NCI-H2107 (cell line): ENCODE data around the gene DESI1.
"Not testable (repeated sequence)": the region's sequence is repeated elsewhere in the genome, so short reads cannot be mapped to it uniquely, and the experiment has no call there.

Experiments
- DNase-seq: peaks from one replicate; lab custom pipeline; 2025; lab: John Stamatoyannopoulos, UW

DESI1 gene

GRCh38 chr22:41620589-41621098, at the start of gene DESI1:
Gene DESI1, minus strand, starts transcription at chr22:41621043. Its CDS starts 204 bp downstream, at chr22:41620839.
- no peak for DNase-seq

DNA sequence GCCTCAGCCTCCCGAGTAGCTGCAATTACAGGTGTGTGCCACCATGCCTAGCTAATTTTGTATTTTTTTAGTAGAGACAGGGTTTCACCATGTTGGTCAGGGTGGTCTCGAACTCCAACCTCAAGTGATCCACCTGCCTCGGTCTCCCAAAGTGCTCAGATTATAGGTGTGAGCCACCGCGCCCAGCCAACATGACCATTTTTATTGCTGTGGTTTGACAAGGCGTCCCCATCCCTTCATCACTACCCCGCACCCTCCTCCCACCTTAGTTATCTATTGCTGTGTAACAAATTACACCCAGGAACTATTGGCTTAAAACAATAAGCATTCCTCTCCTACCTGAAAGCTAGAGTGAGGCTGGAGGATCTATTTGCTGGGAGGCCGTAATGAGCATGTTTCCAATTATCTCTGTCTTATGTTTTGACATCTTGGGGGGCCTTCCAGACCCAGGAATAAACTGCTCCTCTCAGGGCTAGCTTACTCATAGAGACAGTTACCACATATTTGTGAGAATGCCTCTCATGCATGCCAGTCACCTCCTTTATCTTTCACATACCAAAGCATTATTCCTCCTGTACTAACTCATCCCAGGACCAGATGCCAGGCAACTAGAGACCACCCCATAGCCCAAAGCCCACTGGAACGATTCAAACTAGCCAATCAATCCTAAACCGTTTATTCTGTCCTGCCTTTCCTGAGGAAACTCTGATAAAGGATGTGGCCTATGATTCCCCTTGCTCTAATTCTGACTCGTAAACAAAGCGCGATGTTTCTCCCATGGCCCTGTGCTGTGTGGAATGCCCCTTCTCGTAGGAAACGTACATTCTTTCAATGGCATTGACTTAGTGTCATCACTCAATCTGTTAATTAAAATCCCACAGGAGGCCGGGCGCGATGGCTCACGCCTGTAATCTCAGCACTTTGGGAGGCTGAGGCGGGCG, 48.4 kb upstream of the DESI1 start:
- DNase-seq: no peak

DNA sequence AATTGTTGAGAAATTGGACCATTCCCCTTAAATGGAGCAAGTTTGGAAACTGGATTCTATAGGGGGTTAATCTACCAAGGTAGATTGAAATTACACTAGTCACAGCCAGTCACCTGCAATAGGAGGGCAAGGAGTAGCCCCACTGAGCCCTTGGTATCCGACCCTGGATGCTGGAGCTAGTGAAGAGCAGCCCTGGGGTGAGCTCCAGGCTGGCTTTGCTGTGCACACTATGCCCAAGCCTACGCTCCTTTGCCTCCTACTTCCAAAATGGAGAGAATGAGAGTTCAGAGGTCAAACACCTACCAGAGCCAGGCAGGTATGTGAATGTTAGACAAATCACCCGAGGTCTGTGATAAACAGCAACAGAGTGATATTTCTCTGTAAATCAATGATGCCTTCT, 44.1 kb upstream of the DESI1 start:
- DNase-seq: no peak

DNA sequence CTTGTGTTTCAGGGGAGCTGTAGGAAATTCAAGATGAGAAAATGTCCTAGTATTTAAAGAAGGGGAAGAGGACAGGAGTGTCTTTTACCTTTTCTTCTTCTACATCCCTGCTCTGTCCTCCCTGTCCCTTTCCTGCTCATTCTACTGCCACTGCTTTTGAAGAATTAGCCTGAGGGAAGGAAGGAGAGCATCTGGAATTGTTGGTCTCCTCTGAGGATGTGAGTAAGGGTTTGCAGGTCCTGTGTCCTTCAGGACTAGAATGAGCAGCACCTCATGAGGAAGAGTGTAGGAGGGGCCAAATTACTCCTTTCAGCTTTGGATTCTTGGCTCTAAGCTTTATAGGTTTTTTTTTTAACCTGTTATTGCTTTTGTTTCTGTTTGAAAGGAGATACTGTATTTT, 43.6 kb upstream of the DESI1 start:
- DNase-seq: no peak

GRCh38 chr22:41663594-41663993, 42.8 kb upstream of the DESI1 start:
- DNase-seq: not testable (repeated sequence)

DNA sequence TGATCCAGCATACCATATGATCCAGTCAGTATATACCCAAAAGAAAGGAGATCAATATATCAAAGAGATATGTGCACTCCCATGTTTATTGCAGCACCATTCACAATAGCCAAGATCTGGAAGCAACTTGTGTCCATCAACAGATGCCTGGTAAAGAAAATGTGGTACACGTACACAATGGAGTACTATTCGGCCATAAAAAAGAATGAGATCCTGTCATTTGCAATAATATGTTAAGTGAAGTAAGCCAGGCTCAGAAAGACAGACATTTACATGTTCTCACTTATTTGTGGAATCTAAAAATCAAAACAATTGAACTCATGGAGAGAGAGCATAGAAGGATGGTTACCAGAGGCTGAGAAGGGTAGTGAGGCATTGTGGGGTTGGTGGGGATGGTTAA, 40.9 kb upstream of the DESI1 start:
- no peak for DNase-seq

GRCh38 chr22:41661088-41661487, 40.2 kb upstream of the DESI1 start:
- no peak for DNase-seq

DNA sequence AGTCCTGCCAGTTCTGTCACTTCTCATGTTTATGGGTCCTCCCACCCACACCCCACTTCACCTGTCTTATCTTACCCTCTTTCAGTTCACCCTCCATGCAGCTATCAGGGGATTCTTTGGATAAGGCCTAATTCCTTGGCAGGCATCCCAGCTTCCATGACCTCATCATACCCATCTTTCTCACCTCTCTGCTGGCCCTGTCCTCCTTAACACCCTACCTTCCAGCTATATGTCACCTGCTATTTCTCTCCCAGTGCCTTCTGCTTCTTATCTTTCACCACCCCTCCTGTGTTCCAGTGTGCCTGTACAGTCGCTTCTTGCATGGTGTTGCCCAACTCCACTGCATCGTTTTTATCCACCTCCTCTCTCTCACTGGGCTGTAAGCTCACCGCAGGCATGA, 39.6 kb upstream of the DESI1 start:
- no peak for DNase-seq

- DNase-seq: no peak
Observed at GRCh38 chr22:41659941-41660340, 39.1 kb upstream of the DESI1 start.

DNA sequence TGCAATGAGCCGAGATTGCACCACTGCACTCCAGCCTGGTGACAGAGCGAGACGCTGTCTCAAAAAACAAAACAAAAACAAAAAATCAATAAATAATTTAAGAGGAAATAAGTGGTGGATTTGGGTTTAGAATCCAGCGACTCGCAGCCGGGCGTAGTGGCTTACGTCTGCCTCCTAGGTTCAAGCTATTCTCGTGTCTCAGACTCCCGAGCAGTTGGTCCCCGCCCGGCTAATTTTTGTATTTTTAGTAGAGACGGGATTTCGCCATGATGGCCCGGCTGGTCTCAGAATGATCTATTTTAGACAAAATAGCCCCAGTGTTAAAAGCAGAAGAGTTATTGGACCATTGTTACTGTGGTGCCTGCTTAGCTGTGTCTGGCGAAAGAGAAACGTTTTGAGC, 38.0 kb upstream of the DESI1 start:
- no peak for DNase-seq

- no peak for DNase-seq
Observed at GRCh38 chr22:41657709-41658108, 36.9 kb upstream of the DESI1 start.

DNA sequence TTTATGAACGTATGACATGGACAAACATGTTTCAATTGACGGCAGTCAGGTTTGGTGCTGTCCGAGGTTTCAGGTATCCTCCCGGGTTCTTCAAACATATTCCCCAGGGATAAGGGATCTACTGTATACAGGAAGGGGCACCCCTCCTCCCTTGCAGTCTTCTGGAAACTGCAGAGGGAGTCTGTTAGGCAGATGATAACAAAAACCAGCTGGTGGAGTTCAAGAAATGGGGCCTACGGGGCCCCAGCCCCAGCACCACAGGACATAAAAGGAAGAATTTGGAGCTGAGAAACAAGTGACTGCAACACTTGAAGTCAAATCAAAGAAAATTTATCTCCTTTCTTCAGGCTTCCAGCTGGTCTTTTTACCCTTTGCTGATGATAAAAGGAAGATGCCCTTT, 35.7 kb upstream of the DESI1 start:
- DNase-seq: no peak

- no peak for DNase-seq
Observed at GRCh38 chr22:41654322-41654721, 33.5 kb upstream of the DESI1 start.

DNA sequence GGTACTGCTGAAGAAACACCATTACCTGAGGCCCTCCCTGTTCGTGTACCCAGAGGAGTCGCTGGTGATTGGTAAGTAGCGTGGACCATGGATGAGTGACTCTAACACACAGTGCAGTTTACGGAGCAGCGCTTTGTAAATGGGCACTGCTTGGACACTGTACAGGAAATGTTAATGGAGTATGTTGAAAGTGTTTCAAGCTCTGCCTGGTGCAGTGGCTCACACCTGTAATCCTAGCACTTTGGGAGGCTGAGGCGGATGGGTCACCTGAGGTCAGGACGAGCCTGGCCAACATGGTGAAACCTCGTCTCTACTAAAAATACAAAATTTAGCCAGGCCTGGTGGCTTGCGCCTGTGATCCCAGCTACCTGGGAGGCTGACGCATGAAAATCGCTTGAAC, 30.0 kb upstream of the DESI1 start:
- no peak for DNase-seq

DNA sequence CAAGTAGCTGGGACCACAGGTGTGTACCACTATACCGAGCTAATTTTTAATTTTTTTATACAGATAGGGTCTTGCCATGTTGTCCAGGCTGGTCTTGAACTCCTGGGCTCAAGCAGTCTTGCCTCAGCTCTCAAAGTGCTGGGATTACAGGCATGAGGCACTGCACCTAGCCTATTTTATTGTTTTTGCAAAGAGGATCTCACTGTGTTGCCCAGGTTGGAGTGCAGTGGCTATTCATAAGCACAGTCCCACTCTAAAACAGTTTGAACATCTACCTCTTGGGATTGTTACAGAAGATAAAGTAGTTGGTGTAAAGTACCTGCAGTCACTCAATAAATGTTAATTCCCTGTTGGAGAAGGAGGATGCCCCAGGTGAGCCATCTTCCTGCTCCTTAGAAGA, 29.4 kb upstream of the DESI1 start:
- DNase-seq: no peak

GRCh38 chr22:41648432-41648831, 27.6 kb upstream of the DESI1 start:
- no peak for DNase-seq

DNA sequence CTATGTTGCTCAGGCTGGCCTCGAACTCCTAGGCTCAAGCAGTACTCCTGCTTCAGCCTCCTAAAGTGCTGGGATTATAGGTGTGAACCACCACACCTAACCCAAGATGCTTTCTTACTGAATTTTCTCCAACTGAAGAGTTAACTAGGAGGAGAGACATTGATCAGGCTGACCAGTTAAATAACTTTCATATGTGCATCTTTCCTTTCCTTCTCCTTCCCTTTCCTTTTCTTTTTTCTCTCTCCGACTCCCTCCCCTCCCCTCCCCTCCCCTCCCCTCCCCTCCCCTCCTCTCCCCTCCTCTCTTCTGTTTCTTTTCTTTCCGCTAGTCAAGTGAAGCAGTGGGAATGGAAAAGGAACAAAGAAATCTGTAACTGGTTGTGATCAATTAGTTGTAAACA, 26.9 kb upstream of the DESI1 start:
- DNase-seq: no peak

DNA sequence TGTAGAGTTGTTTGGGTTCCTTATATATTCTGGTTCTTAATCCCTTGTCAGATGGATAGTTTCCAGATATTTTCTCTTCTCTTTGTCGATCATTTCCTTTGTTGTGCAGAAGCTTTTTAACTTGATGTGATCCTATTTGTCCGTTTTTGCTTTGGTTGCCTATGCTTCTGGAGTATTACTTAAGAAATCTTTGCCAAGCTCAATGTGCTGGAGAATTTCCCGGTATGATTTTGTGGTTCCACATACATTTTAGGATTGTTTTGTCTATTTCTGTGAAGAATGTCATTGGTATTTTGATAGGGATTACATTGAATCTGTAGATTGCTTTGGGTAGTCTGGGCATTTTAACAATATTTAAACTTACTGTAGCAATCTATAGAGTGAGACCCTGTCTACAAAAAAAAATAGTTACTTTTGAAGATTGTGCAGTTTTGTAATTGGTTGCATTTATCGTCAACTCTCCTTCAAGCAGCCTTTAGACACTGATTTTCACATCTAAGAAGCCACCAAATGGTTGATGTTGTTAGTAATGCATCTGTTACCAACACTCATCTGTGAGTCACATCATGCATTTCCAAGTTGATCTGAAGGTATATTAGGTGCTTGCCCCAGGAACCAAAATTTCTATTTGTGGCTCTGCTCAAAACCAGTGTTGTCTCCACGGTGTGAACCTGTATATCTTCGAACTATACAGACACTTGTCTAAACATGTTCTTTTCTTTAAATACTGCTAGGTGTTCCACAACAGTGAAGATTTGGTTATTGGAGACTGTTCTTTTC, 21.7 kb upstream of the DESI1 start:
- DNase-seq: no peak

DNA sequence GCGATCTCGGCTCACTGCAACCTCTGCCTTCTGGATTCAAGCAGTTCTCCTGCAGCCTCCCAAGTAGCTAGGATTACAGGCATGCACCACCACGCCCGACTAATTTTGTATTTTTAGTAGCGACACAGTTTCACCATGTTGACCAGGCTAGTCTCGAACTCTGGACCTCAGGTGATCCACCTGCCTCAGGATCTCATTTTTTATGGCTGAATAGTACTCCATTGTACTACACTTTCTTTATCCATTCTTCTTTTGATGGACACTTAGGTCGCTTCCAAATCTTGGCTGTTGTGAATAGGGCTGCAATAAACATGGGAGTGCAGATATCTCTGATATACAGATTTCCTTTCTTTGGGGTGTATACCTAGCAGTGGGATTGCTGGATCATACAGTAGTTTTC, 21.0 kb upstream of the DESI1 start:
- no peak for DNase-seq

DNA sequence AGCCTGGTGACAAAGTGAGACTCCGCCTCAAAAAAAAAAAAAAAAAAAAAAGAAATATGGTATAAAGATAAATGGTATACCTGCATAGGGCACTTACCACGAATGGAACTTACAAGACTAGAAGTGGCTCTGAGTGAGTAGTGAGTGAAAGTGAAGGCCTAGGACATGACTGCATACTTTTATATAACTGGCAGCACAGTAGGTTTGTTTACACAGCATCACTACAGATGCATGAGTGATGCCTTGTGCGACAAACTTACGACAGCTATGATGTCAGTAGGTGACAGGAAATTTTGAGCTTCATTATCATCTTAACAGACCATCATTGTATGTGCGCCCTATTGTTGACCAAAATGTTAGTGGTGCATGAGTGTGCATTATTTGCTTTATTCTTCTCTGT, 17.9 kb upstream of the DESI1 start:
- DNase-seq: no peak

- no peak for DNase-seq
Observed at GRCh38 chr22:41638124-41638523, 17.3 kb upstream of the DESI1 start.

DNA sequence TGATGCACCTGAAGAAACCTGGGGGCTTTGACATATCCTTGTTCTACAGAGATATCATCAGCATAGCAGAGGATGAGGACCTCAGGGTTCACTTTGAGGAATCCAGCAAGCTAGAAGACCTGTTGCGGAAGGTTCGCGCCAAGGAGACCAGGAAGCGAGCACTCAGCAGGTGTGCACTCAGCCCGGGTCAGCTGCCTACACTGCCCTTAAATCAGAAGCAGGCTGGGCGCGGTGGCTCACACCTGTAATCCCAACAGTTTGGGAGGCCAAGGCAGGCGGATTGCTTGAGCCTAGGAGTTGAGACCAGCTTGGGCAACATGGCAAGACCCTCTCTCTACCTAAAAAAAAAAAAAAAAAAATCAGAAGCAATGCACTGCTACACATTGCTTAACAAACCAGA, 16.8 kb upstream of the DESI1 start:
- not testable (repeated sequence) for DNase-seq

GRCh38 chr22:41636467-41636866, 15.6 kb upstream of the DESI1 start:
- no peak for DNase-seq
